Activated B cell treated with CpG ODN at 0.5 μM for 24 hours (primary cell): ENCODE measurements around the gene CR1. TPM values are rescaled to one million over a fixed set of nuclear protein-coding genes. Genes with fewer than 3 reads are reported as not detected.

ENCODE experiments used
- ATAC-seq: fragments of 200-7000 bp; cut with Tn5 transposase; one replicate; pipeline ENCODE4 v1.10.0; 2021; ENCODE audit warnings: low read depth, mild to moderate bottlenecking, moderate library complexity
- CTCF ChIA-PET: fragments of 350-600 bp; sonication (Branson Sonifier 250); formaldehyde crosslinking; loops from one replicate; lab custom pipeline; 2021; ENCODE audit warnings: antibody characterized with exemption; lab: Charles Lee
- POLR2A ChIA-PET: fragments of 350-600 bp; sonication (Branson Sonifier 250); formaldehyde crosslinking; loops from one replicate; lab custom pipeline; 2021; ENCODE audit warnings: antibody characterized with exemption; lab: Charles Lee
- DNase-seq: peaks from one replicate; pipeline ENCODE4 v3.0.0; 2022
- H3K27ac Mint-ChIP-seq: one replicate; pipeline ENCODE4 v1.8.0; 2020; ENCODE audit warnings: mixed read lengths
- H3K27me3 Mint-ChIP-seq: one replicate; pipeline ENCODE4 v1.8.0; 2021; ENCODE audit warnings: mixed read lengths
- H3K36me3 Mint-ChIP-seq: one replicate; pipeline ENCODE4 v1.8.0; 2021; ENCODE audit warnings: low read depth, mixed read lengths
- H3K4me1 Mint-ChIP-seq: one replicate; pipeline ENCODE4 v1.8.0; 2021; ENCODE audit warnings: mixed read lengths
- H3K4me3 Mint-ChIP-seq: one replicate; pipeline ENCODE4 v1.8.0; 2020; ENCODE audit warnings: mild to moderate bottlenecking, mixed read lengths
- H3K9me3 Mint-ChIP-seq: one replicate; pipeline ENCODE4 v1.8.0; 2020; ENCODE audit warnings: mixed read lengths
- CTCF ChIP-seq: fragments of 200-600 bp; IDR thresholded peaks from one replicate; pipeline ENCODE4 v1.8.0; 2022; ENCODE audit warnings: antibody characterized with exemption, mild to moderate bottlenecking
- intact Hi-C: fragments of 100-400 bp; cut with micrococcal nuclease; formaldehyde crosslinking; loops from one replicate; pipeline ENCODE4 v1.15.1; 2024
- total RNA-seq: library from RNA; stranded (reverse); gene quantifications from 2 replicates; pipeline ENCODE4 v1.2.3, GENCODE V29; 2022

Gene CR1
- total RNA-seq, result 11.4 and 13.9 TPM in 2 replicates

- H3K27ac Mint-ChIP-seq, result peak within 1 kb of the TSS; percentile 87
- peaks cover 38% of the 10 kb centered on the region for H3K4me1 Mint-ChIP-seq
- H3K9me3 Mint-ChIP-seq, result no peaks in the 10 kb centered on the region
- POLR2A ChIA-PET, result interaction anchor here (0.7 to 3.9 kb wide), 16 partner anchors 32 to 443 kb away, joined by 3 to 53 read pairs (median 4); partner anchors contain the start of genes C4BPB, CD55, CR2 and PFKFB2
- ATAC-seq, result peak; percentile 72
- peak within 1 kb of the TSS; percentile 95 for H3K4me3 Mint-ChIP-seq
- CTCF ChIA-PET, result interaction anchor here (0.8 to 8.7 kb wide), 5 partner anchors 42 to 446 kb away, joined by 3 to 174 read pairs (median 5); partner anchors contain the start of gene CR2
- no peaks in the 10 kb centered on the region for H3K27me3 Mint-ChIP-seq
- TF ChIP-seq CTCF, result no peak
- H3K36me3 Mint-ChIP-seq, result peaks cover 9% of the 10 kb centered on the region
- intact Hi-C loops, result loop anchor here (1.0 kb wide), 1 partner anchor 175 kb away; the partner anchor contains the start of gene CD55
- DNase-seq, result peak; percentile 60
Measured at GRCh38 chr1:207495801-207496792, at the start of gene CR1. CR1 (plus strand) TSS chr1:207496157; CDS start chr1:207496268, 111 bp downstream.

GRCh38 chr1:207453710-207454045, 42.3 kb upstream of the CR1 start:
- POLR2A ChIA-PET, result interaction anchor here (0.5 to 4.7 kb wide), 20 partner anchors 8 to 1661 kb away, joined by 3 to 86 read pairs (median 8); partner anchors contain the start of genes CD55, CR1 and PFKFB2

GRCh38 chr1:207454046-207454964, 41.7 kb upstream of the CR1 start, which contains the start of gene CR2:
CR2 (plus strand) TSS chr1:207454328; CDS start chr1:207454419, 91 bp downstream.
- H3K9me3 Mint-ChIP-seq, result no peaks in the 10 kb centered on the region
- peak; percentile 74 for DNase-seq
- peaks cover 3% of the 10 kb centered on the region for H3K36me3 Mint-ChIP-seq
- H3K27me3 Mint-ChIP-seq, result no peaks in the 10 kb centered on the region
- H3K4me1 Mint-ChIP-seq, result peaks cover 4% of the 10 kb centered on the region
- peak; percentile 90 for ATAC-seq
- TF ChIP-seq CTCF, result no peak
- intact Hi-C loops, result loop anchor here (1.0 to 2.0 kb wide), 6 partner anchors 24 to 401 kb away; partner anchors contain the start of genes CD55 and PFKFB2
- CTCF ChIA-PET, result interaction anchor here (0.8 to 4.8 kb wide), 17 partner anchors 9 to 404 kb away, joined by 3 to 47 read pairs (median 6); partner anchors contain the start of genes CR1 and PFKFB2
- POLR2A ChIA-PET, result interaction anchor here (0.5 to 4.7 kb wide), 22 partner anchors 8 to 1662 kb away, joined by 3 to 86 read pairs (median 8); partner anchors contain the start of genes CD55, CR1 and PFKFB2
- H3K4me3 Mint-ChIP-seq, result no peak within 1 kb of the TSS
- no peak within 1 kb of the TSS for H3K27ac Mint-ChIP-seq

More at GRCh38 chr1:207453710-207454045, 42.3 kb upstream of the CR1 start:
- intact Hi-C loops, result loop anchor here (1.0 to 2.0 kb wide), 6 partner anchors 23 to 400 kb away; partner anchors contain the start of genes CD55 and PFKFB2
- no peak for ATAC-seq
- TF ChIP-seq CTCF, result no peak
- no peak overlapping the region for H3K27ac Mint-ChIP-seq
- H3K9me3 Mint-ChIP-seq, result no peaks in the 10 kb centered on the region
- DNase-seq, result no peak
- CTCF ChIA-PET, result interaction anchor here (0.8 to 4.8 kb wide), 15 partner anchors 8 to 404 kb away, joined by 3 to 47 read pairs (median 8); partner anchors contain the start of gene CR1
- peaks cover 4% of the 10 kb centered on the region for H3K4me1 Mint-ChIP-seq
- H3K4me3 Mint-ChIP-seq, result no peak overlapping the region
- peaks cover 3% of the 10 kb centered on the region for H3K36me3 Mint-ChIP-seq
- H3K27me3 Mint-ChIP-seq, result no peaks in the 10 kb centered on the region

GRCh38 chr1:207455183-207455754, 40.7 kb upstream of the CR1 start:
- ATAC-seq (peak; percentile 19), DNase-seq (no peak)
- H3K4me1 Mint-ChIP-seq, result peaks cover 13% of the 10 kb centered on the region
- ChIA-PET CTCF (interaction anchor here (0.6 to 4.8 kb wide), 11 partner anchors 9 to 372 kb away, joined by 3 to 47 read pairs (median 10); partner anchors contain the start of gene CR1), POLR2A (interaction anchor here (0.6 to 4.7 kb wide), 12 partner anchors 9 to 403 kb away, joined by 3 to 86 read pairs (median 10); partner anchors contain the start of genes CD55, CR1 and PFKFB2)
- no peak overlapping the region for H3K4me3 Mint-ChIP-seq
- intact Hi-C loops, result loop anchor here (2.0 kb wide), 1 partner anchor 118 kb away; no protein-coding TSS in a partner anchor
- no peaks in the 10 kb centered on the region for H3K9me3 Mint-ChIP-seq
- peaks cover 3% of the 10 kb centered on the region for H3K36me3 Mint-ChIP-seq
- H3K27me3 Mint-ChIP-seq, result no peaks in the 10 kb centered on the region
- no peak overlapping the region for H3K27ac Mint-ChIP-seq
- no peak for TF ChIP-seq CTCF
